ENCODE results near the gene SLC35F2.

SLC35F2 gene, protein sequence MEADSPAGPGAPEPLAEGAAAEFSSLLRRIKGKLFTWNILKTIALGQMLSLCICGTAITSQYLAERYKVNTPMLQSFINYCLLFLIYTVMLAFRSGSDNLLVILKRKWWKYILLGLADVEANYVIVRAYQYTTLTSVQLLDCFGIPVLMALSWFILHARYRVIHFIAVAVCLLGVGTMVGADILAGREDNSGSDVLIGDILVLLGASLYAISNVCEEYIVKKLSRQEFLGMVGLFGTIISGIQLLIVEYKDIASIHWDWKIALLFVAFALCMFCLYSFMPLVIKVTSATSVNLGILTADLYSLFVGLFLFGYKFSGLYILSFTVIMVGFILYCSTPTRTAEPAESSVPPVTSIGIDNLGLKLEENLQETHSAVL

DNA sequence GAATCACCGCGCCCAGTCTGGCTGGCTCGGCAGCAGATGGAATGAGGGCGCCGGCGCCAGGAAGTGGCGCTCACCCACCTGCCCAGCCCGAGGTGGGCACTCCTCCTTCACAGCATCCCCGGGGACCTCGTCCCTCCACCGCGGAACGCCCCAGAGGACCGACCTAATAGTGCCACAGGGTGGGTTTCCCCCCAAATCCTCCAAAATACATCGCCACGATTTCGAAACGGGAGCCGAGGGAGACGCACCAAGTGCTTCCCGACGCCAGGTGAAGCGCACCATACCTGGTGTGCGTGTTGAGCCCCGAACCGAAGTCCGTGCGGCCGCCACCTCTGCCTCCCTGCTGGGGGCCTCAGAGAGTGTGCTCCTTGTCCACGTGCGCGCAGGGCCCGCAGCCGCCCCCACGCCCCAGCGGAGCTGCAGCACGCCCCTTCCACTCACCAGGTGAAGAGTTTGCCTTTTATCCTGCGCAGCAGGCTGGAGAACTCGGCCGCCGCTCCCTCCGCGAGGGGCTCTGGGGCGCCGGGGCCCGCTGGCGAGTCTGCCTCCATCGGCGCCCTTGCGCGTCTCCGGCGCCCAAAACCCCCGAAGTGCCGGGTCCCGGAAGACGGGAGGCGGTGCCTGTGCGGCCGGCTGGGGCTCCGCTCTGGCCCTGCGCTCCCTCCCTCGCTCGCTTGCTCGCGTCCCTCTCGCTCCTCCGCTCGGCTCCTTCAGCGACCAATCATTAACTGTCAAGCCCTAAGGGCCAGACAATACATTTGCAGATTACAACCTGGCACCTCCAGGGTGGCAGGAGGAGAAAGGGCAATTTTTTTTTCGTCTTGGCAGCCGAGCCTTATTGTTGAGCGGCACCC lies at the start of gene SLC35F2:
Gene SLC35F2 (minus strand): TSS at position 571 of the 854 bp plus-strand sequence. CDS start 20 bp downstream, at position 551.
- Histone ChIP-seq H3K9ac (ENCODE audit: low read depth, low read length, poor library complexity, severe bottlenecking) (no peak within 1 kb of the TSS), H2AFZ (ENCODE audit: low read length) (no peak within 1 kb of the TSS), H3K4me3 (ENCODE audit: low read length, poor library complexity, severe bottlenecking) (no peak within 1 kb of the TSS), H3K9me3 (ENCODE audit: insufficient read depth, low read depth, low read length) (no peaks in the 10 kb centered on the region), H3K4me2 (ENCODE audit: low read depth, low read length, poor library complexity, severe bottlenecking) (no peak within 1 kb of the TSS), H3K27me3 (ENCODE audit: insufficient read depth, low read length, poor library complexity, severe bottlenecking) (no peaks in the 10 kb centered on the region), H4K20me1 (ENCODE audit: insufficient read depth, low read length, poor library complexity, severe bottlenecking) (no peaks in the 10 kb centered on the region), H3K79me2 (ENCODE audit: insufficient read depth, low read length) (no peaks in the 10 kb centered on the region), H3K9me2 (replicated peaks; ENCODE audit: low read depth, low read length) (no peaks in the 10 kb centered on the region), H3K4me1 (ENCODE audit: insufficient read depth, low read length, poor library complexity, severe bottlenecking) (no peaks in the 10 kb centered on the region), H3F3A (ENCODE audit: low read depth) (no peaks in the 10 kb centered on the region), H3K36me3 (ENCODE audit: insufficient read depth, low read length) (no peaks in the 10 kb centered on the region)
- TF ChIP-seq, protein P1, sequence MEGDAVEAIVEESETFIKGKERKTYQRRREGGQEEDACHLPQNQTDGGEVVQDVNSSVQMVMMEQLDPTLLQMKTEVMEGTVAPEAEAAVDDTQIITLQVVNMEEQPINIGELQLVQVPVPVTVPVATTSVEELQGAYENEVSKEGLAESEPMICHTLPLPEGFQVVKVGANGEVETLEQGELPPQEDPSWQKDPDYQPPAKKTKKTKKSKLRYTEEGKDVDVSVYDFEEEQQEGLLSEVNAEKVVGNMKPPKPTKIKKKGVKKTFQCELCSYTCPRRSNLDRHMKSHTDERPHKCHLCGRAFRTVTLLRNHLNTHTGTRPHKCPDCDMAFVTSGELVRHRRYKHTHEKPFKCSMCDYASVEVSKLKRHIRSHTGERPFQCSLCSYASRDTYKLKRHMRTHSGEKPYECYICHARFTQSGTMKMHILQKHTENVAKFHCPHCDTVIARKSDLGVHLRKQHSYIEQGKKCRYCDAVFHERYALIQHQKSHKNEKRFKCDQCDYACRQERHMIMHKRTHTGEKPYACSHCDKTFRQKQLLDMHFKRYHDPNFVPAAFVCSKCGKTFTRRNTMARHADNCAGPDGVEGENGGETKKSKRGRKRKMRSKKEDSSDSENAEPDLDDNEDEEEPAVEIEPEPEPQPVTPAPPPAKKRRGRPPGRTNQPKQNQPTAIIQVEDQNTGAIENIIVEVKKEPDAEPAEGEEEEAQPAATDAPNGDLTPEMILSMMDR (conservative IDR thresholded peaks at IDR 0.05; ENCODE audit: low read length) = no peak
- TF ChIP-seq EZH2phosphoT487 (IDR thresholded peaks at IDR 0.05; ENCODE audit: borderline replicate concordance) = no peak

DNA sequence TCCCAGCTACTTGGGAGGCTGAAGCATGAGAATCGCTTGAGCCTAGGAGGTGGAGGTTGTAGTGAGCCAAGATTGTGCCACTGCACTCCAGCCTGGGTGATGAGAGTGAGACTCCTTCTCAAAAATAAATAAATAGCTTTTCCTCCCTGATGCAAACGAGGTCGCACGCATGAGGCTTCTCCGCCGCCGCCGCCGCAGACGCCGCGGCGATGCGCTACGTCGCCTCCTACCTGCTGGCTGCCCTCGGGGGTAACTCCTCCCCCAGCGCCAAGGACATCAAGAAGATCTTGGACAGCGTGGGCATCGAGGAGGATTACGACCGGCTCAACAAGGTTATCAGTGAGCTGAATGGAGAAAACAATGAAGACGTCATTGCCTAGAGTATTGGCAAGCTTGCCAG lies 49.6 kb upstream of the SLC35F2 start:
- Histone ChIP-seq H3K4me3 (ENCODE audit: low read length, poor library complexity, severe bottlenecking) (no peak overlapping the region), H3K4me2 (ENCODE audit: low read depth, low read length, poor library complexity, severe bottlenecking) (no peak overlapping the region), H4K20me1 (ENCODE audit: insufficient read depth, low read length, poor library complexity, severe bottlenecking) (no peaks in the 10 kb centered on the region), H2AFZ (ENCODE audit: low read length) (no peak overlapping the region), H3K4me1 (ENCODE audit: insufficient read depth, low read length, poor library complexity, severe bottlenecking) (no peaks in the 10 kb centered on the region), H3K27me3 (ENCODE audit: insufficient read depth, low read length, poor library complexity, severe bottlenecking) (no peaks in the 10 kb centered on the region), H3K36me3 (ENCODE audit: insufficient read depth, low read length) (no peaks in the 10 kb centered on the region), H3K9me3 (ENCODE audit: insufficient read depth, low read depth, low read length) (no peaks in the 10 kb centered on the region), H3K9me2 (replicated peaks; ENCODE audit: low read depth, low read length) (no peaks in the 10 kb centered on the region), H3F3A (ENCODE audit: low read depth) (no peaks in the 10 kb centered on the region), H3K9ac (ENCODE audit: low read depth, low read length, poor library complexity, severe bottlenecking) (no peak overlapping the region), H3K79me2 (ENCODE audit: insufficient read depth, low read length) (no peaks in the 10 kb centered on the region)
- TF ChIP-seq, protein P1 (conservative IDR thresholded peaks at IDR 0.05; ENCODE audit: low read length) = no peak
- no peak for TF ChIP-seq EZH2phosphoT487 (IDR thresholded peaks at IDR 0.05; ENCODE audit: borderline replicate concordance)

DNA sequence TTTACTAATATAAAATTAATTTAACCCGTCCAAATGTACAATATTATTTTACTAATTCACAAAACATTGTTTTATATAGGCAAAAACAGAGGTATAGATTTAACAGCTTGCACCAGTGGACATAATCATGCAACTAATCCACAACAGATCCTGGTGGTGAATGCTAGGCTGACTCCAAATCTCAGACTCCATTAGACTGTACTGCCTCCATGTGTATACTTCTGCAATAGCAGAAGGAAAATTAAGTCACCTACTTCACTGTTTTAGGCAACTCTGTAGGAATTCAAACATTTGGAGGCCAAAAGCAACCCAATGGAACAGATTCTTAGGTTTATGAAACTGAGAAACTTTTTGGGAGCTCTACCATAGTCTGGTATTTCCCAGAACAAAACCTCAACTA lies 39.7 kb upstream of the SLC35F2 start:
- Histone ChIP-seq H3K9me3 (ENCODE audit: insufficient read depth, low read depth, low read length) (no peaks in the 10 kb centered on the region), H3K79me2 (ENCODE audit: insufficient read depth, low read length) (no peaks in the 10 kb centered on the region), H4K20me1 (ENCODE audit: insufficient read depth, low read length, poor library complexity, severe bottlenecking) (no peaks in the 10 kb centered on the region), H3K36me3 (ENCODE audit: insufficient read depth, low read length) (no peaks in the 10 kb centered on the region), H3K4me2 (ENCODE audit: low read depth, low read length, poor library complexity, severe bottlenecking) (no peak overlapping the region), H3K27me3 (ENCODE audit: insufficient read depth, low read length, poor library complexity, severe bottlenecking) (no peaks in the 10 kb centered on the region), H2AFZ (ENCODE audit: low read length) (no peak overlapping the region), H3K9me2 (replicated peaks; ENCODE audit: low read depth, low read length) (no peaks in the 10 kb centered on the region), H3K9ac (ENCODE audit: low read depth, low read length, poor library complexity, severe bottlenecking) (no peak overlapping the region), H3K4me1 (ENCODE audit: insufficient read depth, low read length, poor library complexity, severe bottlenecking) (no peaks in the 10 kb centered on the region), H3F3A (ENCODE audit: low read depth) (no peaks in the 10 kb centered on the region), H3K4me3 (ENCODE audit: low read length, poor library complexity, severe bottlenecking) (no peak overlapping the region)
- no peak for TF ChIP-seq EZH2phosphoT487 (IDR thresholded peaks at IDR 0.05; ENCODE audit: borderline replicate concordance)
- TF ChIP-seq, protein P1 (conservative IDR thresholded peaks at IDR 0.05; ENCODE audit: low read length) = 0 out of 2 replicates have a peak, but pooled peaks have one; percentile 23

Measured in Loucy (cell line).